Body of pancreas (tissue), 4 donors: ENCODE measurements around the gene ZNF516.

Source experiments
- POLR2A ChIP-seq, 3 donors: fragments of 450-650 bp; IDR thresholded peaks; one replicate each; pipeline ENCODE4 v1.6.1; 2016; ENCODE audit warnings: antibody characterized with exemption in 3 of 3, mild to moderate bottlenecking in 2 of 3
- TF ChIP-seq, protein P1 (sequence below), 7 experiments: fragments of 450-650 bp in 4 of 7; fragments of 200-600 bp in 3 of 7; sonication (generic) in 3 of 7; IDR thresholded peaks; one replicate each; pipeline ENCODE4 v1.5.1; 2016 to 2019; ENCODE audit warnings: antibody characterized with exemption in 7 of 7

DNA sequence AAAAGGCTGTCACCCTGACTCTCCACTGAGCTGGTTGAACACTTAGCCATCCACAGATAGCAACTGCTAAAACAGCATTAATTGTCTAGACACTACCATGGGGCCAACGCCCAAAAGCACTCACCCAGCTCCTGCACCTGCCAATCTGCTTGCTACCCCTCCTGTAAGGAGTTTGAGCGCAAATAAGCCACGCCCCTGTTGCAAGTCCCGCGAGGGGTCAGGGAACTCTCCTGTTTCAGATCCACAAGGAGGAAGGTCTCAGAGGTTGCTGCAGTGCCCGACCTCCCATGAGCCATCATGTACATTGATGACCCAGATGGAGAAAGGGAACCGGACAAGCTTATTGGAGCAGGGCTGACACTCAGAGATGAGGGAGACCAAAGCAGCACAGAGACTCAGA, 106.8 kb downstream of the ZNF516 start:
- TF ChIP-seq, protein P1, sequence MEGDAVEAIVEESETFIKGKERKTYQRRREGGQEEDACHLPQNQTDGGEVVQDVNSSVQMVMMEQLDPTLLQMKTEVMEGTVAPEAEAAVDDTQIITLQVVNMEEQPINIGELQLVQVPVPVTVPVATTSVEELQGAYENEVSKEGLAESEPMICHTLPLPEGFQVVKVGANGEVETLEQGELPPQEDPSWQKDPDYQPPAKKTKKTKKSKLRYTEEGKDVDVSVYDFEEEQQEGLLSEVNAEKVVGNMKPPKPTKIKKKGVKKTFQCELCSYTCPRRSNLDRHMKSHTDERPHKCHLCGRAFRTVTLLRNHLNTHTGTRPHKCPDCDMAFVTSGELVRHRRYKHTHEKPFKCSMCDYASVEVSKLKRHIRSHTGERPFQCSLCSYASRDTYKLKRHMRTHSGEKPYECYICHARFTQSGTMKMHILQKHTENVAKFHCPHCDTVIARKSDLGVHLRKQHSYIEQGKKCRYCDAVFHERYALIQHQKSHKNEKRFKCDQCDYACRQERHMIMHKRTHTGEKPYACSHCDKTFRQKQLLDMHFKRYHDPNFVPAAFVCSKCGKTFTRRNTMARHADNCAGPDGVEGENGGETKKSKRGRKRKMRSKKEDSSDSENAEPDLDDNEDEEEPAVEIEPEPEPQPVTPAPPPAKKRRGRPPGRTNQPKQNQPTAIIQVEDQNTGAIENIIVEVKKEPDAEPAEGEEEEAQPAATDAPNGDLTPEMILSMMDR (IDR thresholded peaks at IDR 0.05): no peak
- TF ChIP-seq POLR2A (IDR thresholded peaks at IDR 0.05): no peak
